Suppressor macrophage treated with lipopolysaccharide for 1 hour (primary cell): ENCODE measurements around the gene ELOB.

Experiments used
- DNase-seq, 3 donors: peaks; one replicate each; pipeline ENCODE4 v3.0.0-alpha.2; 2020 to 2022

The ELOB gene

DNA sequence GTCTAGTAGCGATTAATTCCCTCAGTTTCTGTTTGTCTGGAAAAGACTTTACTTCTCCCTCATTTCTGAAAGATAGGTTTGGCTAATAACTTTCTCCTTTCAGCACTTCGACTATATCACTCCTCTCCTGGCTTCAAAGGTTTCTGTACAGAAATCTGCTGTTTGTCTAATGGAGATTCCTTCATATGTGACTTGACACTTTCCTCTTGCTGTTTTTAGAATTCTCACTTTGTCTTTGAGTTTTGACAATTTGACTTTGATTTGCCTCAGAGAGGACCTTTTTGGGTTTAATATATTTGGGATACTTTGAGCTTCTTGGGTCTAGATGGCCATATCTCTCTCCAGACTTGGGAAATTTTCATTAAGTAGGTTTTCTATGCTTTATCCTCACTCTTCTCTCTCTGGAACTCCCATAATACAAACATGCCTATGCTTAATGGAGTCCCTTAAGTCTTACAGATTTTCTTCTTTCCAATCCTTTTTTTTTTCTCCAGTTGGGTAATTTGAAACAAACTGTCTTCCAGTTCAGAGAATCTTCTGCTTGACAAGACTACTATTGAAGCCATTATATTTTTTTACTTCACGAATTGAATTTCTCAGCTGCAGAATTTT lies 32.2 kb upstream of the ELOB start:
- no peak for DNase-seq

- no peak for DNase-seq
Observed at GRCh38 chr16:2808181-2808580, 31.1 kb upstream of the ELOB start.

- DNase-seq = no peak
Observed at GRCh38 chr16:2806286-2806685, 29.2 kb upstream of the ELOB start.

GRCh38 chr16:2804728-2805127 lies 27.6 kb upstream of the ELOB start:
- DNase-seq = no peak

- DNase-seq = no peak
Observed at GRCh38 chr16:2803545-2804195, 26.6 kb upstream of the ELOB start.

GRCh38 chr16:2799859-2800226 lies 22.8 kb upstream of the ELOB start:
- DNase-seq = peak; percentile 60 to 70 (median 64)

DNA sequence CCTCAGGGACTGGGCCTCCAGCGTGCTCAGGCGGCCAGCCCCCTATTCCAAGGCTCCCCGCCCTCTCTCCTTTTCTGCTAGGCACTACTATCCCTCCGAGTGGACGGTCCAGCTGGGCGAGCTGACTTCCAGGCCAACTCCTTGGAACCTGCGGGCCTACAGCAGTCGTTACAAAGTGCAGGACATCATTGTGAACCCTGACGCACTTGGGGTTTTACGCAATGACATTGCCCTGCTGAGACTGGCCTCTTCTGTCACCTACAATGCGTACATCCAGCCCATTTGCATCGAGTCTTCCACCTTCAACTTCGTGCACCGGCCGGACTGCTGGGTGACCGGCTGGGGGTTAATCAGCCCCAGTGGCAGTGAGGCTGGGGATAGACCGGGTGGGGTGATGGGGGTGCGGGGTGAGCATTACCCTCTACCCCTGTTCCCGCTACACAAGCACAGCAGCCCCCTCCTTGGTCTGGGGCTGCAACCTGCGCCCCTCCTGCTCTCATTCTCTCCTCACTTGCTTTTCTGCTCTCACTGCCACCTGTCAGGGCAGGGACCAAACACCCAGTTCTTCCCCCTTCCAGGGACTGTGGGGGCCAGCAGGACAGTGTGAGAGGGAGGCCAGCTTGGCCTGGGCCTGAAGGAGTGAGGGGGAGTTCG lies 22.3 kb upstream of the ELOB start:
- DNase-seq = no peak

DNA sequence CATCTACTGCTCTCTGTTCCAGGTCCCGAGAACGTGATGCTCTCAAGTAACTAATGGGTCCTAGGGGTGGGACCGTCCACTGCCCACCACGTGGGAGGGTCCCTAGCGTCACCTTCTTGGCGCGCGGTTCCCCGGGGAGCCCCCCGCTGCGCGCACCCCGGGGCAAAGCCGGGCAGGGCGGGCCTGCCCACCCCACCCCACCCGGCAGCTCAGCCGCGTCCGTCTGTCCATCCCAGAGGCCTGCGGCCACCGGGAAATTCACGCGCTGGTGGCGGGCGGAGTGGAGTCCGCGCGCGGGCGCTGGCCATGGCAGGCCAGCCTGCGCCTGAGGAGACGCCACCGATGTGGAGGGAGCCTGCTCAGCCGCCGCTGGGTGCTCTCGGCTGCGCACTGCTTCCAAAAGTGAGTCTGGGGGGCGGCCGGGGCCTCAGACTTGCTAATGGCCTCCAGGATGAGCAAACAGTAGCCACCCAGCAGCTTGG lies 21.7 kb upstream of the ELOB start:
- no peak for DNase-seq

GRCh38 chr16:2795395-2796143 lies 18.5 kb upstream of the ELOB start:
- peak in 1 of 3 donors; percentile 17 for DNase-seq

- DNase-seq = peak in 1 of 3 donors; percentile 33
Observed at GRCh38 chr16:2792940-2793339, 15.9 kb upstream of the ELOB start.

DNA sequence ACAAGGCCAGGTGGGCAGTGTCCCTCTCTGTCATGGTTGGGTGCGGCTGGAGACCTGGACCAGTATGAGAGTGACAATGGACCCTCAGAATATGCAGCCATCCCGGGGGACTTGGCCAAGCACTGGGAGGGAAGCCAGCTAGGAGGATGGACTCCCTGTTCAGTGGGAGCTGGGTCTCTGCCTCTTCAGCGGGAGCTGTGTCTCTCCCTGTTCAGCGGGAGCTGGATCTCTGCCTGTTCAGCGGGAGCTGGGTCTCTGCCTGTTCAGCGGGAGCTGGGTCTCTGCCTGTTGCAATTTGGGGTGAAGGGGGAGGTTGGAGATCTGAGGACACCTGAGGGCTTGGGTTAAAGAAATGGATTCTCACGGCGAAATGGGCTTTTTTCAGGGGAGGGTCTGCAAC lies 14.1 kb upstream of the ELOB start:
- no peak for DNase-seq

DNA sequence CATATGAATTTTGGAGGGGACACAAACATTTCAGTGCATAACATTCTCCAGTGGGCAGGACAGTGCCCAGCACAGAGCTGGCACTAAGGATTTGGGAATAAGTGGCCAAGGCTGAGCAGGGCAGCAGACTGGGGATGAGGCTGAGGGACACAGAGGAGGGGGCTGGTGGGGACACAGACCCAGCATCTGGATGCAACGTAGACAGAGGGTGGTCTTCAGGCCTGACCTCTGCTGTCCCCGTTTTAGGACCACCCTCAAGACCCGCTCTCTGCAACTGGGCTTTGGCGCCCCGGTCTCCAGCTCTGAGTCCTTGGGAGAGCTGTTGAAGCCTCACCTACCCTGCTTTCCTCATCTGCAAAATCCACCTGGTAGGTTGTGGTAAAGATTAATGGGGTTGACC lies 13.6 kb upstream of the ELOB start:
- no peak for DNase-seq

DNA sequence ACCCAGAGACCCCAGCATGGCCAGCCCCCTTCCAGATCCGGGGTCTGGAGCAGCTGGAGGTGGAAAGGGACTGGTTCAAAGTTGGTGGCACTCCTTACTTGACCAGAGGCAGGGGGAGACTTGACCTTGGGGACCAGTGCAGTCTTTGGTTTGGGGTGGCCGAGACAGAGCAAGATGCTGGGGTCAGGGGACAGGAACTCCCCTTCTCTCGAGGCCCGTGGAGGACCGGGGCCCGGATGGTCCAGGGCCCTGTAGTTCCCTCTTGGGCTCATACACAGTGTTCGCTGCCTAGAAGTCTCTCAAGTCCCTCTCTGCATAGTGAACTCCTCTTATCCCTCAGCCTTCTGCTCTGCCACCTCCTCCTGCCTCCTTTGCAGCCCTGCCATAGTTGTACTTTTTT lies 10.9 kb upstream of the ELOB start:
- no peak for DNase-seq

GRCh38 chr16:2787406-2787805 lies 10.3 kb upstream of the ELOB start, which contains the start of gene PRSS33:
Gene PRSS33, minus strand, starts transcription at chr16:2787560. Its CDS starts 1,013 bp downstream, at chr16:2786547.
- no peak for DNase-seq

DNA sequence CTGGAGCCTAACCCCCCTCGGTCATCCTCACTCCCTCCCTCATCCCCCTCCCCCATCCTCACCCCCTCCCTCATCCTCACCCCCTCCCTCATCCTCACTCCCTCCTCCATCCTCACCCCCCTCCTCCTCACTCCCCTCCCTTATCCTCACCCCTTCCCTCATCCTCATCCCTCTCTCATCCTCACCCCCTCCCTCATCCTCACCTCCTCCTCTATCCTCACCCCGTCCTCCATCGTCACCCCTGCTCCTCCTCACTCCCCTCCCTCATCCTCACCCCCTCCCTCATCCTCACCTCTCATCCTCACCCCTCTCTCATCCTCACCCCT lies 9.7 kb upstream of the ELOB start:
- no peak for DNase-seq

DNA sequence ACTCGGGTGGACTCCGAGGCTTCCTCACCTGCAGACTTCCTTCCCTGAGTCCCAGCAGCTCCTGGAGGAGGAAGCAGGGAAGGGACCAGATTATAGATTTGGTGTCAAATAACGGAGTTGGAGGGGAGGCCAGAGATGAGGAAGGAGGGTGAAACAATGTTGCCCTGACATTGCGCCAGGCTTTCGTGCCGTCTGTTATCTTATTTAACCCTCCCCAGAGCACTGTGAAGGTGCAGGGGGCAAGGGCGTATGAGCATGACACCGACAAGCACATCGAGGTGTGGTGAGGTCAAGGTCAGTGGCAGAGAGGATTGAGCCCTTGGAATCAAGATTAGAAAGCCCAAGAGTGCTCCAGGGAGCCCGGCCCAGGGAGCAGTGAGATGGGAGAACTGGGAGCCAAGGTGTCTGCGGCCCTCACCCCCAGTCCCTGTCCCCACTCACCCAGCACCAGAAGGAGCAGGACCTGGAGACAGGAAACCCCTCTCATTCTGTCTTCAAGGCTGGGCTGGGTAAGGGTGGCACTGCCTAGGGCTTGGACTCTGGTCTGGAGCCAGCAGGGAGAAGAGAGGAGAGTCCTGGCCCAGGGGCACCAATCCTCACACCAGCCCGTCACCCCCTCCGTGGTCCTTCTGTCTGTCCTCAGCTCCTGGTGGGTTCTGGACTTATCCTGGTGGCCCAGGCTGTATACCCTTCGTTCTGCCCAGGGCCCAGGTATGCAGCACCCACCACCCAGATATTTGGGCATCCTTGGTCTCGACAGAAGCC lies 9.2 kb upstream of the ELOB start:
- no peak for DNase-seq

DNA sequence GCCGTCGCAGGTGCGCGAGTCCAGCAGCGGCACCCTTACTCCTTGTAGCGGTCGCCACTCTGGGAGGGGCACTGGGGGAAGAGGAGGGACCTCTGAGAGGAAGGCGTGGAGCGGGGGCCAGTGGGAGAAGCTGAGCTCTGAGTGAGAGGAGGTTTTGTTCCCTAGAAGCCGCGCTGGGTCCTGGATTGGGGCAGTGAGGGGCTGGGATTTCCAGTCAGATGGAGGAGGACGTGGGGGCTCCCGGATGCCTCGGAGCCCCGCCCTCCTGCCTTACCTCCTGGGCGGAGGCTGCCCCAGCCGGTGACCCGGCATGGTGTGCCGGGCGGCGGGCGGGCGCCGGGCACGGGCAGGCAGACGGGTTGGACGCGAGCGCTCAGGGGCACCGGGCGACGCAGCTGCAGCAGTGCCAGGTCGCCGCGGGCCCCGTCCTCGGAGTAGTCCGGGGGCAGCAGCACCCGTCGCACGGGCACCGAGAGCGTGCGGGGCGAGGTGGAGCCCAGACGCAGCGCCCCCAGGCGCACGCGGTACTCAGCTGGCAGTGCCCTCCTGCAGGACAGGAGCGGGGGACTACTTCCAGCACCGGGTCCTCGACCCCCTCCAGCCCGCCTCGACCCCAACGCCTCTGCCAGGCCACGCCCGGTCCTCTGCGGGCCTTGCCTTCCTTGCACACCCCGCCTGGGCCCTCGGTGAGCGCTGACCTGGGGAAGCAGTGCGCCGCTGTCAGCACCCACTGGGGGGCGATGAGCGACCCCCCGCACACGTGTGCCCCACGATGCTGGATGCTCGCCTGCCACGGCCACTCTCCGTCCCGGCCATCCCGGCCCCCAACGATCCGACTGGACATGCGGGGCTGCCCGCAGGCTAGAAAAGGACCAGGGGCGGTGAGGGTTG lies 8.3 kb upstream of the ELOB start:
- DNase-seq = peak; percentile 42 to 67 (median 59)

DNA sequence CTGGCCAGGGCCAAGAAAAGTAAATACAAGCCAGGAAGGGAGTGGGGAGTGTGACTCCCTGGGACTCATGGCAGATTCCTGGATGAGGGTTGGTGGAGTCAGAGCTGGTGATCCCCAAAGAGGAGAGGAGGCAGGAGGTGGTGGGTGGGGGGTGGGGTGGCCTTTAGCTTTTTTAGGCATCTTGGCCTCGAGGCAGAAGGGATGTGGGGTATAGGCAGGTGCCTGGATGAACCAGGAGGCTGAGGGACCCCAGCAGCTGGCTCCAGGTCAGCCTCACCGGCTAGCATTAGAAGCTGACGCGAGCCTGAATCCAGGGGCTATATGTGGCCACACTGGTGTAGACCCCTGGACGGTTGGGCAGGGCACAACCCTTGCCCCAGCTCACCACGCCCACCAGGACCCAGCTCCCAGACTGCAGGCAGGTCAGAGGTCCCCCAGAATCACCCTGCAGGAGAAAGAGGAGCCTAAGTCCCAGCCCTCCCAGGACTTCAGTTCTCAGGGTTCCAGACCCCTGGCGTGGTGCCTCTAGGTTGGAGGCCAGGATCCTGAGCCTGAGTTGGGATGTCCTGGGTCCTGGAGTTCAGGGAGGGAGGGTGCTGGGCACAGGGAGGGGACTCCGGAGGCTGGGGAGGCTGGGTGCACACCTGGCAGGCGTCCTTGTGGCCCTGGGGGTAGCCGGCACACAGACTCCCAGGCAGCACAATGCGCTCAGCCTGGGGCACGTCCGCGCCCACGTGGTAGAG lies 7.4 kb upstream of the ELOB start:
- no peak for DNase-seq

- DNase-seq = no peak
Observed at GRCh38 chr16:2783581-2784357, 6.7 kb upstream of the ELOB start.
